K562 (cell line): ENCODE measurements around the gene CAPS. TPM values are rescaled to one million over a fixed set of nuclear protein-coding genes. Genes with fewer than 3 reads are reported as not detected.

Experiments used
- ATAC-seq: fragments of 200-7000 bp; cut with Tn5 transposase; 3 replicates; pipeline ENCODE4 v1.9.1; 2020; ENCODE audit warnings: moderate library complexity
- BruUV-seq: library from RNA; stranded (reverse); fragments of 400-500 nt; replicated peaks from 2 replicates; lab custom pipeline; 2021; lab: Mats Ljungman, UMichigan
- CTCF ChIA-PET: fragments of 300-600 bp; formaldehyde crosslinking; extraction: SDS; loops from one replicate; lab custom pipeline; 2021; ENCODE audit warnings: low intra/inter-chr PET ratio; lab: Yijun Ruan, JAX
- POLR2A ChIA-PET: fragments of 300-600, 350-650 bp; sonication (Branson Sonifier 250); formaldehyde crosslinking; extraction: SDS; loops from one replicate; lab custom pipeline; 2021; ENCODE audit warnings: antibody characterized with exemption, inconsistent platforms; lab: Yijun Ruan, JAX
- DNase-seq, 4 experiments: peaks; one replicate each; pipeline versions ENCODE4 v3.0.0 to v3.0.0-alpha.2; 2011 to 2018; ENCODE audit warnings: low spot score in 3 of 4, mixed read lengths in 3 of 4; ENCODE audit errors: extremely low read depth in 1 of 4
- FAIRE-seq: peaks from 2 replicates; lab custom pipeline; 2011; peaks lifted over from hg19 to GRCh38; lab: Jason Lieb, UNC
- H2AFZ ChIP-seq: 2 replicates; pipeline ENCODE4 v1.6.0; 2011; ENCODE audit warnings: low read depth, low read length, control low read depth, inconsistent platforms
- H3K27ac ChIP-seq: fragments of 200-600 bp; 3 replicates; pipeline ENCODE4 v1.8.0; 2011; ENCODE audit warnings: low read depth, mild to moderate bottlenecking, control low read depth, inconsistent platforms, low read length, moderate library complexity, mixed read lengths; ENCODE audit errors: extremely low read depth
- H3K27me3 ChIP-seq, 2 experiments: fragments of 300-600 bp in 1 of 2; 2 replicates in 1 of 2; 3 replicates in 1 of 2; pipeline versions ENCODE4 v1.6.0 to v1.8.0; 2011; ENCODE audit warnings: inconsistent platforms in 2 of 2, low read length in 2 of 2, mild to moderate bottlenecking in 1 of 2, mixed read lengths in 1 of 2, moderate library complexity in 1 of 2; ENCODE audit not compliant: control insufficient read depth in 2 of 2, insufficient read depth in 2 of 2
- H3K36me3 ChIP-seq: fragments of 300-600 bp; 3 replicates; pipeline ENCODE4 v1.8.0; 2011; ENCODE audit warnings: mild to moderate bottlenecking, low read length, inconsistent platforms; ENCODE audit not compliant: control insufficient read depth, insufficient read depth
- H3K4me1 ChIP-seq, 2 experiments: fragments of 200-600 bp in 1 of 2; replicated peaks in 1 of 2; 2 replicates in 1 of 2; 3 replicates in 1 of 2; pipeline versions ENCODE4 v1.5.1 to v1.8.0; 2011; ENCODE audit warnings: inconsistent platforms in 2 of 2, low read length in 2 of 2, mild to moderate bottlenecking in 1 of 2, mixed read lengths in 1 of 2, moderate library complexity in 1 of 2; ENCODE audit not compliant: control insufficient read depth in 2 of 2, insufficient read depth in 2 of 2
- H3K4me2 ChIP-seq: 2 replicates; pipeline ENCODE4 v1.6.1; 2011; ENCODE audit warnings: low read length, control low read depth, inconsistent platforms, mixed read lengths; ENCODE audit not compliant: insufficient read depth
- H3K4me3 ChIP-seq: fragments of 200-600 bp; sonication (generic), shearing (Covaris generic); 2 replicates; pipeline ENCODE4 v1.5.1; 2016; ENCODE audit warnings: control low read depth, inconsistent platforms
- H3K79me2 ChIP-seq: fragments of 200-600 bp; 3 replicates; pipeline ENCODE4 v1.8.0; 2011; ENCODE audit warnings: low read length, inconsistent platforms; ENCODE audit not compliant: control insufficient read depth, insufficient read depth
- H3K9ac ChIP-seq, 2 experiments: 2 replicates each; pipeline versions ENCODE4 v1.6.0 to v1.6.1; 2011; ENCODE audit warnings: low read depth in 2 of 2, low read length in 2 of 2, control low read depth in 1 of 2, inconsistent platforms in 1 of 2, mild to moderate bottlenecking in 1 of 2, mixed read lengths in 1 of 2; ENCODE audit not compliant: insufficient read depth in 1 of 2
- H3K9me1 ChIP-seq: one replicate; pipeline ENCODE4 v1.6.0; 2011; ENCODE audit warnings: inconsistent platforms, mild to moderate bottlenecking, low read length, moderate library complexity; ENCODE audit not compliant: control insufficient read depth, insufficient read depth
- H3K9me3 ChIP-seq: replicated peaks from 2 replicates; pipeline ENCODE4 v1.5.1; 2011; ENCODE audit warnings: low read depth, low read length, inconsistent platforms; ENCODE audit not compliant: control insufficient read depth, insufficient read depth
- H4K20me1 ChIP-seq: replicated peaks from 2 replicates; pipeline ENCODE4 v1.6.1; 2011; ENCODE audit warnings: low read length, inconsistent platforms, mixed read lengths; ENCODE audit not compliant: control insufficient read depth, insufficient read depth
- BRCA1 ChIP-seq, 2 experiments: fragments of 450-650 bp in 1 of 2; sonication (generic) in 1 of 2; formaldehyde crosslinking in 1 of 2; IDR thresholded peaks; 2 replicates each; pipeline versions ENCODE4 v1.5.0 to v1.6.1; 2017 to 2020; ENCODE audit warnings: mild to moderate bottlenecking in 1 of 2, missing genetic modification reagents in 1 of 2
- CBX1 ChIP-seq: sonication (generic); IDR thresholded peaks from 2 replicates; pipeline ENCODE4 v1.6.1; 2016; ENCODE audit warnings: antibody characterized with exemption, low read depth, mild to moderate bottlenecking
- DIDO1 ChIP-seq: fragments of 450-650 bp; IDR thresholded peaks from 2 replicates; pipeline ENCODE4 v1.6.1; 2016; ENCODE audit warnings: low read depth, missing biosample characterization, missing genetic modification characterization
- ERF ChIP-seq: fragments of 450-650 bp; formaldehyde crosslinking; IDR thresholded peaks from 2 replicates; pipeline ENCODE4 v1.4.0; 2020; ENCODE audit warnings: mild to moderate bottlenecking, mixed read lengths
- RNF2 ChIP-seq: sonication (generic); IDR thresholded peaks from 2 replicates; pipeline ENCODE4 v1.6.1; 2016
- WGBS: fragments of 100-300 bp; shearing (Covaris generic); methylation state at CpG from one replicate; pipeline ENCODE4 v1.1.6; 2016; ENCODE audit warnings: low coverage, mixed read lengths; ENCODE audit not compliant: insufficient coverage; ENCODE audit errors: missing lambda C conversion rate; 5-methylcytosine and 5-hydroxymethylcytosine counted together
- in situ Hi-C: fragments of 300-500 bp; cut with MboI; formaldehyde crosslinking; loops from 4 replicates; pipeline ENCODE4 v1.15.0; 2018; ENCODE audit warnings: inconsistent platforms, mixed read lengths
- intact Hi-C: fragments of 100-400 bp; cut with micrococcal nuclease; formaldehyde crosslinking; loops from 2 replicates; pipeline ENCODE4 v1.14.2; 2022
- polyA plus RNA-seq, 8 experiments: library from polyadenylated mRNA; depleted of rRNA in 4 of 8; stranded (reverse) in 5 of 8; unstranded in 3 of 8; fragments of >200 nt; fragmentation: Nextera tagmentation in 2 of 8; fragmentation: Illumina TruSeq in 1 of 8; extraction: Ambion mirVana in 2 of 8; extraction: Trizol in 1 of 8; gene quantifications; 2 replicates each; pipeline versions ENCODE4 v1.2.1 to v1.2.3, GENCODE V29; 2011 to 2014; ENCODE audit warnings: inconsistent platforms in 1 of 8, missing spikeins in 1 of 8
- total RNA-seq, 7 experiments: library from RNA; depleted of rRNA in 6 of 7; stranded (reverse); fragments of >200 nt in 6 of 7; fragmentation: Illumina TruSeq in 2 of 7; extraction: Trizol in 2 of 7; gene quantifications; 2 replicates each; pipeline versions ENCODE4 v1.2.1 to v1.2.3, GENCODE V29; 2011 to 2021; ENCODE audit warnings: low replicate concordance in 1 of 7
- TF ChIP-seq, protein P1 (sequence below), 2 experiments: fragments of 450-650 bp in 1 of 2; sonication (generic) in 1 of 2; formaldehyde crosslinking in 1 of 2; IDR thresholded peaks; 2 replicates each; pipeline versions ENCODE4 v1.7.1 to v1.9.0; 2016 to 2022; ENCODE audit warnings: inconsistent platforms in 1 of 2, mild to moderate bottlenecking in 1 of 2, missing genetic modification reagents in 1 of 2
- TF ChIP-seq, protein P2 (sequence below): fragments of 250-450 bp; sonication (Bioruptor Pico); IDR thresholded peaks from 2 replicates; pipeline ENCODE4 v1.4.0; 2020

CAPS gene
- total and polyA plus RNA-seq, 9 of the 15 experiments (the other 6 are each of a cell fraction or from before 2014, with no cell fraction given), result 0.15 to 4.0 (median 0.91) TPM

- Histone ChIP-seq H4K20me1 (peaks cover 16% of the 10 kb centered on the region; the same call in 1 of the 2 replicates), H3K9me3 (no peaks in the 10 kb centered on the region), H3K27ac (no peak overlapping the region), H3K9me1 (peaks cover 10% of the 10 kb centered on the region), H3K36me3 (peaks cover 65% of the 10 kb centered on the region), H3K4me2 (no peak overlapping the region), H3K4me1 (peaks cover 25% of the 10 kb centered on the region in 2 experiments), H3K4me3 (no peak overlapping the region), H3K9ac (no peak overlapping the region), H3K27me3 (no peaks in the 10 kb centered on the region), H3K79me2 (peaks cover 92% of the 10 kb centered on the region), H2AFZ (no peak overlapping the region)
- ChIA-PET POLR2A (no interaction called here), CTCF (no interaction called here)
- in situ Hi-C loops, result no loop called here
- no TSS peak for BruUV-seq
- FAIRE-seq (no peak), ATAC-seq (no peak), DNase-seq (no peak)
- intact Hi-C loops, result no loop called here
- WGBS, result 93% methylated on average over 12 of the region's 13 CpGs
- no peak for TF ChIP-seq RNF2
- no peak for TF ChIP-seq CBX1
- TF ChIP-seq, protein P1, sequence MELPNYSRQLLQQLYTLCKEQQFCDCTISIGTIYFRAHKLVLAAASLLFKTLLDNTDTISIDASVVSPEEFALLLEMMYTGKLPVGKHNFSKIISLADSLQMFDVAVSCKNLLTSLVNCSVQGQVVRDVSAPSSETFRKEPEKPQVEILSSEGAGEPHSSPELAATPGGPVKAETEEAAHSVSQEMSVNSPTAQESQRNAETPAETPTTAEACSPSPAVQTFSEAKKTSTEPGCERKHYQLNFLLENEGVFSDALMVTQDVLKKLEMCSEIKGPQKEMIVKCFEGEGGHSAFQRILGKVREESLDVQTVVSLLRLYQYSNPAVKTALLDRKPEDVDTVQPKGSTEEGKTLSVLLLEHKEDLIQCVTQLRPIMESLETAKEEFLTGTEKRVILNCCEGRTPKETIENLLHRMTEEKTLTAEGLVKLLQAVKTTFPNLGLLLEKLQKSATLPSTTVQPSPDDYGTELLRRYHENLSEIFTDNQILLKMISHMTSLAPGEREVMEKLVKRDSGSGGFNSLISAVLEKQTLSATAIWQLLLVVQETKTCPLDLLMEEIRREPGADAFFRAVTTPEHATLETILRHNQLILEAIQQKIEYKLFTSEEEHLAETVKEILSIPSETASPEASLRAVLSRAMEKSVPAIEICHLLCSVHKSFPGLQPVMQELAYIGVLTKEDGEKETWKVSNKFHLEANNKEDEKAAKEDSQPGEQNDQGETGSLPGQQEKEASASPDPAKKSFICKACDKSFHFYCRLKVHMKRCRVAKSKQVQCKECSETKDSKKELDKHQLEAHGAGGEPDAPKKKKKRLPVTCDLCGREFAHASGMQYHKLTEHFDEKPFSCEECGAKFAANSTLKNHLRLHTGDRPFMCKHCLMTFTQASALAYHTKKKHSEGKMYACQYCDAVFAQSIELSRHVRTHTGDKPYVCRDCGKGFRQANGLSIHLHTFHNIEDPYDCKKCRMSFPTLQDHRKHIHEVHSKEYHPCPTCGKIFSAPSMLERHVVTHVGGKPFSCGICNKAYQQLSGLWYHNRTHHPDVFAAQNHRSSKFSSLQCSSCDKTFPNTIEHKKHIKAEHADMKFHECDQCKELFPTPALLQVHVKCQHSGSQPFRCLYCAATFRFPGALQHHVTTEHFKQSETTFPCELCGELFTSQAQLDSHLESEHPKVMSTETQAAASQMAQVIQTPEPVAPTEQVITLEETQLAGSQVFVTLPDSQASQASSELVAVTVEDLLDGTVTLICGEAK (IDR thresholded peaks at IDR 0.05), result no peak
- TF ChIP-seq, protein P1 (CRISPR knock-in tag; IDR thresholded peaks at IDR 0.05), result no peak
- TF ChIP-seq DIDO1 (tag), result no peak
- TF ChIP-seq BRCA1 (IDR thresholded peaks at IDR 0.05), result no peak
- TF ChIP-seq BRCA1 (CRISPR knock-in tag; IDR thresholded peaks at IDR 0.05), result no peak
- TF ChIP-seq ERF (CRISPR knock-in tag), result no peak
- TF ChIP-seq, protein P2, sequence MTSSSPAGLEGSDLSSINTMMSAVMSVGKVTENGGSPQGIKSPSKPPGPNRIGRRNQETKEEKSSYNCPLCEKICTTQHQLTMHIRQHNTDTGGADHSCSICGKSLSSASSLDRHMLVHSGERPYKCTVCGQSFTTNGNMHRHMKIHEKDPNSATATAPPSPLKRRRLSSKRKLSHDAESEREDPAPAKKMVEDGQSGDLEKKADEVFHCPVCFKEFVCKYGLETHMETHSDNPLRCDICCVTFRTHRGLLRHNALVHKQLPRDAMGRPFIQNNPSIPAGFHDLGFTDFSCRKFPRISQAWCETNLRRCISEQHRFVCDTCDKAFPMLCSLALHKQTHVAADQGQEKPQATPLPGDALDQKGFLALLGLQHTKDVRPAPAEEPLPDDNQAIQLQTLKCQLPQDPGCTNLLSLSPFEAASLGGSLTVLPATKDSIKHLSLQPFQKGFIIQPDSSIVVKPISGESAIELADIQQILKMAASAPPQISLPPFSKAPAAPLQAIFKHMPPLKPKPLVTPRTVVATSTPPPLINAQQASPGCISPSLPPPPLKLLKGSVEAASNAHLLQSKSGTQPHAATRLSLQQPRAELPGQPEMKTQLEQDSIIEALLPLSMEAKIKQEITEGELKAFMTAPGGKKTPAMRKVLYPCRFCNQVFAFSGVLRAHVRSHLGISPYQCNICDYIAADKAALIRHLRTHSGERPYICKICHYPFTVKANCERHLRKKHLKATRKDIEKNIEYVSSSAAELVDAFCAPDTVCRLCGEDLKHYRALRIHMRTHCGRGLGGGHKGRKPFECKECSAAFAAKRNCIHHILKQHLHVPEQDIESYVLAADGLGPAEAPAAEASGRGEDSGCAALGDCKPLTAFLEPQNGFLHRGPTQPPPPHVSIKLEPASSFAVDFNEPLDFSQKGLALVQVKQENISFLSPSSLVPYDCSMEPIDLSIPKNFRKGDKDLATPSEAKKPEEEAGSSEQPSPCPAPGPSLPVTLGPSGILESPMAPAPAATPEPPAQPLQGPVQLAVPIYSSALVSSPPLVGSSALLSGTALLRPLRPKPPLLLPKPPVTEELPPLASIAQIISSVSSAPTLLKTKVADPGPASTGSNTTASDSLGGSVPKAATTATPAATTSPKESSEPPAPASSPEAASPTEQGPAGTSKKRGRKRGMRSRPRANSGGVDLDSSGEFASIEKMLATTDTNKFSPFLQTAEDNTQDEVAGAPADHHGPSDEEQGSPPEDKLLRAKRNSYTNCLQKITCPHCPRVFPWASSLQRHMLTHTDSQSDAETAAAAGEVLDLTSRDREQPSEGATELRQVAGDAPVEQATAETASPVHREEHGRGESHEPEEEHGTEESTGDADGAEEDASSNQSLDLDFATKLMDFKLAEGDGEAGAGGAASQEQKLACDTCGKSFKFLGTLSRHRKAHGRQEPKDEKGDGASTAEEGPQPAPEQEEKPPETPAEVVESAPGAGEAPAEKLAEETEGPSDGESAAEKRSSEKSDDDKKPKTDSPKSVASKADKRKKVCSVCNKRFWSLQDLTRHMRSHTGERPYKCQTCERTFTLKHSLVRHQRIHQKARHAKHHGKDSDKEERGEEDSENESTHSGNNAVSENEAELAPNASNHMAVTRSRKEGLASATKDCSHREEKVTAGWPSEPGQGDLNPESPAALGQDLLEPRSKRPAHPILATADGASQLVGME (CRISPR knock-in tag), result no peak
Observed at GRCh38 chr19:5949792-5950305, 35.8 kb downstream of the CAPS start.
